SK-N-SH (cell line): ENCODE measurements around the gene RAC3. TPM values are rescaled to one million over a fixed set of nuclear protein-coding genes. Genes with fewer than 3 reads are reported as not detected.

Source experiments
- CTCF ChIA-PET: fragments of 300-600, 350-600 bp; formaldehyde crosslinking; extraction: SDS; loops from one replicate; lab custom pipeline; 2021; lab: Yijun Ruan, JAX
- POLR2A ChIA-PET: fragments of 350-600 bp; sonication (Branson Sonifier 250); formaldehyde crosslinking; extraction: SDS; loops from one replicate; lab custom pipeline; 2020; ENCODE audit warnings: antibody characterized with exemption, inconsistent platforms; lab: Yijun Ruan, JAX
- DNase-seq: peaks from one replicate; pipeline ENCODE4 v3.0.0; 2012
- H2AFZ ChIP-seq: fragments of 200-600 bp; sonication (generic); 2 replicates; pipeline ENCODE4 v1.8.1; 2016; ENCODE audit warnings: antibody characterized with exemption, mild to moderate bottlenecking, low read depth
- H3F3A ChIP-seq: fragments of 200-600 bp; sonication (generic); replicated peaks from 2 replicates; pipeline ENCODE3; 2016; ENCODE audit warnings: antibody characterized with exemption, mild to moderate bottlenecking; ENCODE audit not compliant: insufficient read depth
- H3K27ac ChIP-seq, 2 experiments: fragments of 200-500 bp in 1 of 2; fragments of 200-600 bp in 1 of 2; sonication (Bioruptor generic) in 1 of 2; sonication (generic), shearing (Covaris generic) in 1 of 2; 2 replicates each; pipeline versions ENCODE4 v1.5.1 to v1.6.1; 2014 to 2016; ENCODE audit warnings: low read depth in 2 of 2, inconsistent platforms in 1 of 2, low read length in 1 of 2, mild to moderate bottlenecking in 1 of 2, mixed read lengths in 1 of 2
- H3K27me3 ChIP-seq: fragments of 200-600 bp; sonication (generic), shearing (Covaris generic); 2 replicates; pipeline ENCODE4 v1.6.1; 2016; ENCODE audit warnings: mixed run types; ENCODE audit not compliant: insufficient read depth
- H3K36me3 ChIP-seq, 2 experiments: fragments of 200-500 bp in 1 of 2; fragments of 200-600 bp in 1 of 2; sonication (Bioruptor generic) in 1 of 2; sonication (generic) in 1 of 2; replicated peaks in 1 of 2; 2 replicates each; pipeline versions ENCODE3 to v1.5.1; 2014 to 2016; ENCODE audit warnings: low read length in 1 of 2, mild to moderate bottlenecking in 1 of 2; ENCODE audit not compliant: insufficient read depth in 2 of 2, control insufficient read depth in 1 of 2
- H3K4me1 ChIP-seq, 2 experiments: fragments of 200-500 bp in 1 of 2; fragments of 200-600 bp in 1 of 2; sonication (Bioruptor generic) in 1 of 2; sonication (generic), shearing (Covaris generic) in 1 of 2; 2 replicates each; pipeline versions ENCODE4 v1.5.1 to v1.6.1; 2014 to 2016; ENCODE audit warnings: low read depth in 1 of 2, low read length in 1 of 2, mixed run types in 1 of 2; ENCODE audit not compliant: insufficient read depth in 2 of 2, control insufficient read depth in 1 of 2
- H3K4me2 ChIP-seq: fragments of 200-600 bp; sonication (generic), shearing (Covaris generic); 2 replicates; pipeline ENCODE4 v1.6.1; 2017; ENCODE audit warnings: mixed run types
- H3K4me3 ChIP-seq, 2 experiments: fragments of 200-500 bp in 1 of 2; fragments of 200-600 bp in 1 of 2; sonication (Bioruptor generic) in 1 of 2; sonication (generic), shearing (Covaris generic) in 1 of 2; 2 replicates each; pipeline versions ENCODE4 v1.5.1 to v1.8.1; 2014 to 2016; ENCODE audit warnings: low read depth in 2 of 2, inconsistent platforms in 1 of 2, low read length in 1 of 2, mild to moderate bottlenecking in 1 of 2, mixed read lengths in 1 of 2, moderate library complexity in 1 of 2
- H3K79me2 ChIP-seq: fragments of 200-600 bp; sonication (generic); 2 replicates; pipeline ENCODE4 v1.8.1; 2017; ENCODE audit warnings: mild to moderate bottlenecking; ENCODE audit not compliant: insufficient read depth
- H3K9ac ChIP-seq: fragments of 200-600 bp; sonication (generic); 2 replicates; pipeline ENCODE4 v1.6.1; 2017; ENCODE audit warnings: mixed run types
- H3K9me2 ChIP-seq: fragments of 200-600 bp; sonication (generic); 2 replicates; pipeline ENCODE4 v1.6.1; 2017; ENCODE audit warnings: mixed run types
- H3K9me3 ChIP-seq: fragments of 200-600 bp; sonication (generic); 2 replicates; pipeline ENCODE4 v1.6.1; 2017; ENCODE audit warnings: mixed run types, mild to moderate bottlenecking, moderate library complexity
- H4K20me1 ChIP-seq: fragments of 200-600 bp; sonication (generic); 2 replicates; pipeline ENCODE4 v1.6.1; 2017; ENCODE audit warnings: mild to moderate bottlenecking, mixed run types; ENCODE audit not compliant: insufficient read depth
- EP300 ChIP-seq, 2 experiments: IDR thresholded peaks; 2 replicates each; pipeline versions ENCODE4 v1.4.0 to v1.6.1; 2012; ENCODE audit warnings: borderline replicate concordance in 1 of 2, low read depth in 1 of 2, low read length in 1 of 2
- EZH2phosphoT487 ChIP-seq: fragments of 200-600 bp; sonication (generic); IDR thresholded peaks from 2 replicates; pipeline ENCODE4 v1.6.1; 2017; ENCODE audit warnings: low read depth, mixed run types, mild to moderate bottlenecking, antibody characterized with exemption, moderate library complexity, borderline replicate concordance
- FOSL2 ChIP-seq: IDR thresholded peaks from 2 replicates; pipeline ENCODE4 v1.4.0; 2012; ENCODE audit warnings: low read depth, mild to moderate bottlenecking, moderate library complexity, borderline replicate concordance
- FOXM1 ChIP-seq: IDR thresholded peaks from 2 replicates; pipeline ENCODE4 v1.4.0; 2012; ENCODE audit warnings: low read depth, mild to moderate bottlenecking
- GATA2 ChIP-seq: sonication (generic); formaldehyde crosslinking; IDR thresholded peaks from 2 replicates; pipeline ENCODE4 v1.5.0; 2020; ENCODE audit warnings: mild to moderate bottlenecking, missing genetic modification reagents
- JUND ChIP-seq: IDR thresholded peaks from 2 replicates; pipeline ENCODE4 v1.4.0; 2012
- MEF2A ChIP-seq: IDR thresholded peaks from 2 replicates; pipeline ENCODE4 v1.4.0; 2012; ENCODE audit warnings: low read depth, borderline replicate concordance
- MXI1 ChIP-seq: IDR thresholded peaks from 2 replicates; pipeline ENCODE4 v1.6.1; 2012; ENCODE audit warnings: mild to moderate bottlenecking, low read depth, low read length, improper control_type of control experiment
- NFIC ChIP-seq: IDR thresholded peaks from 2 replicates; pipeline ENCODE4 v1.4.0; 2012; ENCODE audit warnings: borderline replicate concordance
- NRF1 ChIP-seq: IDR thresholded peaks from 2 replicates; pipeline ENCODE4 v1.6.1; 2012; ENCODE audit warnings: low read depth, mild to moderate bottlenecking, low read length
- POLR2AphosphoS5 ChIP-seq: IDR thresholded peaks from 2 replicates; pipeline ENCODE4 v1.6.1; 2012; ENCODE audit warnings: low read depth, low read length
- RAD21 ChIP-seq: IDR thresholded peaks from 2 replicates; pipeline ENCODE4 v1.6.1; 2012; ENCODE audit warnings: mild to moderate bottlenecking, low read length
- RFX5 ChIP-seq: IDR thresholded peaks from 2 replicates; pipeline ENCODE4 v1.6.1; 2012; ENCODE audit warnings: mild to moderate bottlenecking, improper control_type of control experiment, low read length
- RXRA ChIP-seq: IDR thresholded peaks from 2 replicates; pipeline ENCODE4 v1.4.0; 2012; ENCODE audit warnings: low read depth, mild to moderate bottlenecking, borderline replicate concordance
- SMC3 ChIP-seq: IDR thresholded peaks from 2 replicates; pipeline ENCODE4 v1.6.1; 2012; ENCODE audit warnings: low read depth, low read length, improper control_type of control experiment
- WGBS: methylation state at CpG from one replicate; pipeline ENCODE4 v1.1.6; 2017; ENCODE audit warnings: low lambda C conversion rate; 5-methylcytosine and 5-hydroxymethylcytosine counted together
- polyA plus RNA-seq, 3 experiments: library from polyadenylated mRNA; depleted of rRNA; stranded (reverse); fragments of >200 nt; gene quantifications; 2 replicates each; pipeline ENCODE4 v1.2.3, GENCODE V29; 2012
- TF ChIP-seq, protein P1 (sequence below): fragments of 200-600 bp; sonication (generic); IDR thresholded peaks from 2 replicates; pipeline ENCODE4 v1.6.1; 2017; ENCODE audit warnings: antibody characterized with exemption, mild to moderate bottlenecking, moderate library complexity
- TF ChIP-seq, protein P2 (sequence below): IDR thresholded peaks from 2 replicates; pipeline ENCODE4 v1.4.0; 2012; ENCODE audit warnings: low read depth, borderline replicate concordance
- TF ChIP-seq, protein P3 (sequence below): fragments of 150-350 bp; IDR thresholded peaks from 2 replicates; pipeline ENCODE4 v1.6.1; 2017; ENCODE audit warnings: antibody characterized with exemption, low read length, low read depth, borderline replicate concordance
- TF ChIP-seq, protein P4 (sequence below): IDR thresholded peaks from 2 replicates; pipeline ENCODE4 v1.4.0; 2012; ENCODE audit warnings: low read depth

The RAC3 gene
- polyA plus RNA-seq, 1 of the 3 experiments (the other 2 are of a cell fraction) = 83.6 TPM

DNA sequence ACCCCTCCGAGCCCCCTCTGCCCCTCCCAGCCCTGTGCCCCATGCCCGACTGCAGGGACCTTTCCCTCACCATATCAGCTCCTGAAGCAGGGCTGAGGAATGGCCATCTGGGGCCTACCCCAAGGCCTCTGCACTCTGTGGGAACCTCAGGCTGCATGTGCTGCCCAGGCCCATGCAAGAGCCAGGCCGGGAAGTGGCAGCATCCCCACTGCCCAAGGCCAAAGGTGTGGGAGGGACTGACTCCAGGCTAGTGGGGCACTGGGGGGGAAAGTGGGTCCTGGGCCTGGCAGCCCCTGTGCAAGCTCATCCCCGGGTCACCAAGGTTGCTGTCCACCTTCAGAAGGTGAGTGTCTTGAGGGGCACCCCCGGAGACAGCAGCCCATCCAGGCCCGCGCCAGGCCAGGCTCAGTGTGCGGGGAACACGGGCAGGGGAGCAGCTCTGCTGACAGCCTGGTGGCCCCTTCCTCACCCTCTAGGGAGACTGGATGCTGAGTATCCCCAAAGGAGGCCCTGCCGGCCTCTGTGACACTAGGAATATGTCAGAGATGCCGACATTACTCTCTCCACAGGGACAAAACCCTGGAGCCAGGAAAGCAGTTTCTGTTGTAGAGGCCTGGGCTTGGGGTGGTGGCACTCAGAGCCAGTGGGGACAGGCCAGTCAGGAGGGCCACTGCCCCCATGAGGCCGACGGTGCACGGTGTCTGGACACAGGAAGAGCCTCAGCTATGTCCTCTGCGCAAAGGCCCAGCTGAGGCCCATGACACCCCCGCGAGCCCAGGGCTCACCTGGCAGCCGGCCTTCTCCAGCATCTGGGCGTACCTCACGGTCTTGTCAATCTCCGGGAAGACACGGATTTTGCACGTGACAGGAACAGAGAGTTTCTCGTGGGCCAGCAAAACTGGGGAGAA is 30.9 kb downstream of the RAC3 start:
- Histone ChIP-seq H3K27me3 (no peaks in the 10 kb centered on the region), H3K4me3 (no peak overlapping the region), H3K9me2 (no peaks in the 10 kb centered on the region), H3K4me1 (peaks cover 12 to 26% of the 10 kb centered on the region in 2 experiments; a peak in 2 of 4 replicates), H3K27ac (no peak overlapping the region), H3K4me2 (no peak overlapping the region), H3K79me2 (peaks cover 26% of the 10 kb centered on the region), H2AFZ (no peak overlapping the region), H3K9ac (no peak overlapping the region)
- TF ChIP-seq, protein P1, sequence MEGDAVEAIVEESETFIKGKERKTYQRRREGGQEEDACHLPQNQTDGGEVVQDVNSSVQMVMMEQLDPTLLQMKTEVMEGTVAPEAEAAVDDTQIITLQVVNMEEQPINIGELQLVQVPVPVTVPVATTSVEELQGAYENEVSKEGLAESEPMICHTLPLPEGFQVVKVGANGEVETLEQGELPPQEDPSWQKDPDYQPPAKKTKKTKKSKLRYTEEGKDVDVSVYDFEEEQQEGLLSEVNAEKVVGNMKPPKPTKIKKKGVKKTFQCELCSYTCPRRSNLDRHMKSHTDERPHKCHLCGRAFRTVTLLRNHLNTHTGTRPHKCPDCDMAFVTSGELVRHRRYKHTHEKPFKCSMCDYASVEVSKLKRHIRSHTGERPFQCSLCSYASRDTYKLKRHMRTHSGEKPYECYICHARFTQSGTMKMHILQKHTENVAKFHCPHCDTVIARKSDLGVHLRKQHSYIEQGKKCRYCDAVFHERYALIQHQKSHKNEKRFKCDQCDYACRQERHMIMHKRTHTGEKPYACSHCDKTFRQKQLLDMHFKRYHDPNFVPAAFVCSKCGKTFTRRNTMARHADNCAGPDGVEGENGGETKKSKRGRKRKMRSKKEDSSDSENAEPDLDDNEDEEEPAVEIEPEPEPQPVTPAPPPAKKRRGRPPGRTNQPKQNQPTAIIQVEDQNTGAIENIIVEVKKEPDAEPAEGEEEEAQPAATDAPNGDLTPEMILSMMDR = 0 out of 2 replicates have a peak, but pooled peaks have one; percentile 19
- TF ChIP-seq GATA2 (CRISPR knock-in tag) = no peak
- TF ChIP-seq, all 33 proteins: peak for 1
- 92% methylated on average over 18 of the region's 24 CpGs for WGBS
- ChIA-PET POLR2A (interaction anchor here (0.8 kb wide), 1 partner anchor 10 kb away, joined by 3 read pairs; no protein-coding TSS in a partner anchor), CTCF (interaction anchor here (1.4 to 8.0 kb wide), 3 partner anchors 20 to 32 kb away, joined by 3 to 47 read pairs (median 27); partner anchors contain the start of genes DCXR and RAC3)
- Histone ChIP-seq H3K36me3 (peaks cover 22 to 68% of the 10 kb centered on the region in 2 experiments), H4K20me1 (no peaks in the 10 kb centered on the region), H3K9me3 (no peaks in the 10 kb centered on the region), H3F3A (peaks cover 32% of the 10 kb centered on the region)
- DNase-seq = no peak

DNA sequence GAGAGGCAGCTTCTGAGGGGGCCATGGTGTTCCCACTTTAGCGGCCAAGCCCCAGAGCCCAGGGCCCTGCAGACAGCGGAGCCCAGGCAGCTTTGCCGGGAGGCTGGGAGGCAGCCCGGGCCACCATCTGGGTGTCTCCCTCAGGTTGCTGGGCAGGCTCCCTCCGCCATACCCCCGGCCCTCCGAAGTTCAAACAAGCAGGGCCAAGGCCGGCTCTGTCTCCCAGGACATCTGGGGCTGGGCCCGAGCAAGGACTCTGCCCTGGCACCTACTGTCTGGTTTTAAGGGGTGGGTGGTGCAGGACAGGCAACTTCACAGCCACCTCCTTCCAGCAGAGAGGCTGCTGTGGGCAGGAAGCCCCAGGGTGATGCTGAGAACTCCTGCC is 31.5 kb downstream of the RAC3 start:
- Histone ChIP-seq H3K9me3 (no peaks in the 10 kb centered on the region), H3K79me2 (peaks cover 26% of the 10 kb centered on the region), H3F3A (peaks cover 26% of the 10 kb centered on the region), H3K27ac (no peak overlapping the region), H3K4me3 (no peak overlapping the region), H3K36me3 (peaks cover 17 to 61% of the 10 kb centered on the region in 2 experiments), H4K20me1 (no peaks in the 10 kb centered on the region), H3K4me1 (peaks cover 12 to 26% of the 10 kb centered on the region in 2 experiments; a peak in 2 of 4 replicates), H3K4me2 (no peak overlapping the region), H2AFZ (no peak overlapping the region), H3K9me2 (no peaks in the 10 kb centered on the region), H3K9ac (no peak overlapping the region), H3K27me3 (no peaks in the 10 kb centered on the region)
- ChIA-PET POLR2A (interaction anchor here (0.8 to 1.3 kb wide), 2 partner anchors 8 to 9 kb away, joined by 3 to 4 read pairs; no protein-coding TSS in a partner anchor), CTCF (interaction anchor here (1.4 to 8.0 kb wide), 4 partner anchors 19 to 42 kb away, joined by 3 to 47 read pairs (median 16); partner anchors contain the start of genes DCXR and RAC3)
- no peak for DNase-seq
- WGBS = 98% methylated on average over 5 of the region's 9 CpGs
- TF ChIP-seq RFX5 = no peak
- TF ChIP-seq MEF2A = no peak
- TF ChIP-seq, protein P2, sequence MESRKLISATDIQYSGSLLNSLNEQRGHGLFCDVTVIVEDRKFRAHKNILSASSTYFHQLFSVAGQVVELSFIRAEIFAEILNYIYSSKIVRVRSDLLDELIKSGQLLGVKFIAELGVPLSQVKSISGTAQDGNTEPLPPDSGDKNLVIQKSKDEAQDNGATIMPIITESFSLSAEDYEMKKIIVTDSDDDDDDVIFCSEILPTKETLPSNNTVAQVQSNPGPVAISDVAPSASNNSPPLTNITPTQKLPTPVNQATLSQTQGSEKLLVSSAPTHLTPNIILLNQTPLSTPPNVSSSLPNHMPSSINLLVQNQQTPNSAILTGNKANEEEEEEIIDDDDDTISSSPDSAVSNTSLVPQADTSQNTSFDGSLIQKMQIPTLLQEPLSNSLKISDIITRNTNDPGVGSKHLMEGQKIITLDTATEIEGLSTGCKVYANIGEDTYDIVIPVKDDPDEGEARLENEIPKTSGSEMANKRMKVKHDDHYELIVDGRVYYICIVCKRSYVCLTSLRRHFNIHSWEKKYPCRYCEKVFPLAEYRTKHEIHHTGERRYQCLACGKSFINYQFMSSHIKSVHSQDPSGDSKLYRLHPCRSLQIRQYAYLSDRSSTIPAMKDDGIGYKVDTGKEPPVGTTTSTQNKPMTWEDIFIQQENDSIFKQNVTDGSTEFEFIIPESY = no peak
- no peak for TF ChIP-seq EZH2phosphoT487
- TF ChIP-seq, protein P3, sequence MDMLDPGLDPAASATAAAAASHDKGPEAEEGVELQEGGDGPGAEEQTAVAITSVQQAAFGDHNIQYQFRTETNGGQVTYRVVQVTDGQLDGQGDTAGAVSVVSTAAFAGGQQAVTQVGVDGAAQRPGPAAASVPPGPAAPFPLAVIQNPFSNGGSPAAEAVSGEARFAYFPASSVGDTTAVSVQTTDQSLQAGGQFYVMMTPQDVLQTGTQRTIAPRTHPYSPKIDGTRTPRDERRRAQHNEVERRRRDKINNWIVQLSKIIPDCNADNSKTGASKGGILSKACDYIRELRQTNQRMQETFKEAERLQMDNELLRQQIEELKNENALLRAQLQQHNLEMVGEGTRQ = no peak
- no peak for TF ChIP-seq GATA2 (CRISPR knock-in tag)
- TF ChIP-seq MXI1 = no peak
- no peak for TF ChIP-seq SMC3
- no peak for TF ChIP-seq RAD21
- TF ChIP-seq NRF1 = no peak
- no peak for TF ChIP-seq FOSL2
- TF ChIP-seq, protein P4, sequence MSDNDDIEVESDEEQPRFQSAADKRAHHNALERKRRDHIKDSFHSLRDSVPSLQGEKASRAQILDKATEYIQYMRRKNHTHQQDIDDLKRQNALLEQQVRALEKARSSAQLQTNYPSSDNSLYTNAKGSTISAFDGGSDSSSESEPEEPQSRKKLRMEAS = no peak
- no peak for TF ChIP-seq JUND
- TF ChIP-seq EP300 (IDR thresholded peaks at IDR 0.05; ENCODE audit: borderline replicate concordance in 1 of 2, low read depth in 1 of 2, low read length in 1 of 2) = no peak
- no peak for TF ChIP-seq RXRA
- TF ChIP-seq FOXM1 = no peak
- no peak for TF ChIP-seq POLR2AphosphoS5
- no peak for TF ChIP-seq NFIC
